Vagina (tissue), 2 donors: ENCODE measurements around the gene GLCCI1.

Source experiments
- POLR2AphosphoS5 ChIP-seq, 2 donors: sonication (generic); formaldehyde crosslinking; IDR thresholded peaks; one replicate each; pipeline ENCODE4 v1.9.0; 2017; ENCODE audit warnings: antibody characterized with exemption in 2 of 2, mild to moderate bottlenecking in 2 of 2, low read depth in 1 of 2; ENCODE audit not compliant: insufficient read depth in 1 of 2
- TF ChIP-seq, protein P1 (sequence below), 3 experiments: fragments of 450-650 bp in 2 of 3; fragments of 200-600 bp in 1 of 3; sonication (generic) in 1 of 3; IDR thresholded peaks; one replicate each; pipeline ENCODE4 v1.5.1; 2017 to 2019; ENCODE audit warnings: antibody characterized with exemption in 3 of 3, mild to moderate bottlenecking in 2 of 3, moderate library complexity in 2 of 3

DNA sequence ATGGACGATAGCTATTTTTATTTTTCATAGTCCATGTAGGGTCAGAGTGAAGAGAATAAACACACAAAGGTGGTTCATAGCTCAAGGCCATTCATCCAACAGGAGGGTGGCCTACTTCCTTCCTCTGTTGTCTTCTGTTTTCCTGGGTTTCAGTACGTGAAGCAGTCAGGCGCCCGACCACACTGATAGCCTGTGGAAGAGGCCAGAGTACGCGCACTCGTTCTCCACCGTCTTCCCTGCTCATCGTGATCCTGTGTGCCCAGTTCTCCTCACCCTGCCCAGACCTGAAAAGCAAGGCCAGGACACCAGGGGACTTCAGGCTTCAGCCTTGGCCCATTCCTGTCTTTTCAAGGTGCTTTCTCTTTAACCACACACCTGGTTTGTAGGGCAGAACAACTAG lies 134.7 kb downstream of the GLCCI1 start:
- TF ChIP-seq, protein P1, sequence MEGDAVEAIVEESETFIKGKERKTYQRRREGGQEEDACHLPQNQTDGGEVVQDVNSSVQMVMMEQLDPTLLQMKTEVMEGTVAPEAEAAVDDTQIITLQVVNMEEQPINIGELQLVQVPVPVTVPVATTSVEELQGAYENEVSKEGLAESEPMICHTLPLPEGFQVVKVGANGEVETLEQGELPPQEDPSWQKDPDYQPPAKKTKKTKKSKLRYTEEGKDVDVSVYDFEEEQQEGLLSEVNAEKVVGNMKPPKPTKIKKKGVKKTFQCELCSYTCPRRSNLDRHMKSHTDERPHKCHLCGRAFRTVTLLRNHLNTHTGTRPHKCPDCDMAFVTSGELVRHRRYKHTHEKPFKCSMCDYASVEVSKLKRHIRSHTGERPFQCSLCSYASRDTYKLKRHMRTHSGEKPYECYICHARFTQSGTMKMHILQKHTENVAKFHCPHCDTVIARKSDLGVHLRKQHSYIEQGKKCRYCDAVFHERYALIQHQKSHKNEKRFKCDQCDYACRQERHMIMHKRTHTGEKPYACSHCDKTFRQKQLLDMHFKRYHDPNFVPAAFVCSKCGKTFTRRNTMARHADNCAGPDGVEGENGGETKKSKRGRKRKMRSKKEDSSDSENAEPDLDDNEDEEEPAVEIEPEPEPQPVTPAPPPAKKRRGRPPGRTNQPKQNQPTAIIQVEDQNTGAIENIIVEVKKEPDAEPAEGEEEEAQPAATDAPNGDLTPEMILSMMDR (IDR thresholded peaks at IDR 0.05), result no peak
- TF ChIP-seq POLR2AphosphoS5 (IDR thresholded peaks at IDR 0.05; ENCODE audit: insufficient read depth in 1 of 2, low read depth in 1 of 2), result no peak
